Erythroblast (primary cell): Measurements from ENCODE around the gene GTF3C1.

Source experiments
- GATA1 ChIP-seq: IDR thresholded peaks from 2 replicates; pipeline ENCODE4 v1.6.1; 2011; ENCODE audit warnings: low read depth, mild to moderate bottlenecking, control low read depth, low read length, moderate library complexity
- POLR2A ChIP-seq: IDR thresholded peaks from 2 replicates; pipeline ENCODE4 v1.6.1; 2011; ENCODE audit warnings: mild to moderate bottlenecking, low read length

DNA sequence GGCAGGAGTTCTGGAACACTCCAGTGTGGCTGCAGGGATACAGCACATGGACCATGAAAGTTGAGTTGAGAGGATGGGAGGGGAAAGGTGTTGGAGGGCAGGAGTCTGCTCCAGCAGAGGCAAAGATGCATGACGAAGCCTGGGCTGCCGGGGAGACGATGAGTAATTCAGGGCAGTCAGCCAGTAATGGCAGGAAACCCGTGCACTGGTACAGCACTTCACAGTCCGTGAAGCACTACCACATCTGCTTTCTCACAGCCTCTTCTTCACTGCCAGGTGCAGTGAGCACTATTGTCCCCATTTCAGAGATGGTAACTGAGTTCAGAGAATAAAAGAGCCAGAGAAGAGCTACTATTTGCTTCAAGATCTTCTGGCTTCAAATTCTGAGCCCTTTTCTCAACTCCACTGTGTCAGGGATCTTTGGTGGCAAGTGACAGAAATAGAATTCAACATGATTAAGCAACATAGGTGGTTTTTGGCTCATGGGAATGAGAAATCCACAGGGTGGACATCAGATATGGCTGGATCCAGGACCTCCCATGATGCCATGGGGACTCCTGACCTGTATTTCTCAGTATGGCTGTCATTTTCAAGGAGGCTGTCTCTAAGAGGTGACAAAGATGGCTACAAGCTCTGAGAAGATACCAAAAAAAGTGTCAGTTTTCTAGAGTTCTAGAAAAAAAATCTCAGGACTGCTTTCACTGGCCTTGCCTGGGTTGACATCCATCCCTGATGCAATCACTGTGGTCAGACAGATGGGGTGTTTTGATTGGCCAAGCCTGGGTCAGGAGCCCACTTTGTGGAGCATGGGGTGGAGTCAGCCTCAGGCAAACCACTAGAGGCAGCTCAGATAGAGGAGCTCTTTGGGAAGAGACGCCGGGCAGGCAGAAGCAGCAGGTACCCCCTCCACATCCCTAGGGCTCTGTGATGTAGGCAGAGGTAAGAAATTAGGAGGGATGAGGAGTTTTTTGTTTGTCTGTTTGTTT, 123.0 kb downstream of the GTF3C1 start:
- TF ChIP-seq POLR2A (no peak), GATA1 (no peak)
